GM21390 (cell line): ENCODE results near the gene POMC.
"Not testable (repeated sequence)": the region's sequence is repeated elsewhere in the genome, so short reads cannot be mapped to it uniquely, and the experiment has no call there.

Source experiments
- ATAC-seq: cut with Tn5 transposase; IDR thresholded peaks from one replicate; pipeline ENCODE4 v1.9.1; 2021; ENCODE audit not compliant: unreplicated experiment

Gene POMC

DNA sequence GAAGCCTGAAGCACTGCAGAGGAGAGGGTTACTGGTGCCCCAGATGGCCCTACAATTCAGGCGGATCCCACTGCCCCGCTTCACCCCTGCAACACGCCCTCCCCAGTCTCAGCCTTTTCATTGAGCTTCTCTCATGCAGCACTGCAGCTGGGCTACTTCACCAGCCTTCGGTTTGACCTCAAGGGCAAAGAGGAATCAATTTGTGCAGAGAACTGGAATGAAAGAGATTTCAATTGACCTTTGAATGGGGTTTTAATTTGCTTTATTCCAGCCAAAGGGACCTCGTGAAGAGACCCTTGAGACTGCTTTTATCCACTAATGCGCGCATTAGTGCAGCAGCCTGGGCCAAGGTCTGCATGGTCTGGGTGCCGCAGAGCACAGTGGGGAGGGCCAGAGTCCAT lies 8.8 kb upstream of the POMC start:
- no peak for ATAC-seq

DNA sequence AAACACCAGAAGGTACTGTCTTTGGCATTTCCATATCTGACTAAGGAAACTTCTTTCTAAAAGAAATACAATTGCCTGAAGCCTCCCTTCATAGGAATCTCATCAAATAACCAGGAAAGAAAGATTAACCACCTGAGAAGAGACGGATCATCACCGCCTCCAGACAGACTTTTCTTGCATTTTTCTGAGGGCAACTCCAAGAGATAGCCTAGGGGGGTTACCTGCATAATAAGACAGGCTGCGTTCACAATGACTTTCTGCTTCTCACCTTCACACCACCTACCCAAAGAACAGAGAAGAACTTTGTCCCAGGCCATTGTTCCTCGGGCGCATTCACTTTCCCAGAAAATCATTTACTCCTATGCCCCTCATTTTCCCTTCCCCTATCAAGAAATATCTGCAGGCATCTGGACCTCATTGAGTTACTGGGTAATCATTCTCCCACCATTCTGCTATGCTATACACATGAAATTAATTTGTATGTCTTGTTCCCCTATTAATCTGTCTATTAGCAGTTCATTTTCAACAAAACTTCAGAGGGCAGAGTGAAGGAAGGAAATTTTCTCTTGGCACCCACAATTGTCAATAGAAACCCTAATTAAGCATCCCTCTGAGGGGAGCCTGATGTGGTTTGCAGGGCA lies 8.3 kb upstream of the POMC start:
- no peak for ATAC-seq

DNA sequence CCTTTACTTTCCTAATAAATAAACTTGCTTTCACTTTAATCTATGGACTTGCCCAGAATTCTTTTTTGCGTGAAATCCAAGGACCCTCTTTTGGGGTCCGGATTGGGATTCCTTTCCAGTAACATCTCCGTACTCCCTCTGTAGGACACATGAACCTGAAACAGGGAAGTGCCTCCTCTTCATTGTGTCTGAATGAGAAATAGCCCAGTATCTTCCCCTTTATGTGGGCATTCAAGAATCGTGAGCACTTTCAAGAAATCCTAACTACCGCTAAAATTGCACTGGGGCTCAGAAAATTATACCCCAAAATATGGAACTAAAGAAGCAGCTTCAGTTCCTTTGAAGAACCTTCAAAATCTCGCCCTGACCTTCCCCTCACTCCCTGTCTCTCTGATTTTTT lies 7.8 kb upstream of the POMC start:
- ATAC-seq: no peak

DNA sequence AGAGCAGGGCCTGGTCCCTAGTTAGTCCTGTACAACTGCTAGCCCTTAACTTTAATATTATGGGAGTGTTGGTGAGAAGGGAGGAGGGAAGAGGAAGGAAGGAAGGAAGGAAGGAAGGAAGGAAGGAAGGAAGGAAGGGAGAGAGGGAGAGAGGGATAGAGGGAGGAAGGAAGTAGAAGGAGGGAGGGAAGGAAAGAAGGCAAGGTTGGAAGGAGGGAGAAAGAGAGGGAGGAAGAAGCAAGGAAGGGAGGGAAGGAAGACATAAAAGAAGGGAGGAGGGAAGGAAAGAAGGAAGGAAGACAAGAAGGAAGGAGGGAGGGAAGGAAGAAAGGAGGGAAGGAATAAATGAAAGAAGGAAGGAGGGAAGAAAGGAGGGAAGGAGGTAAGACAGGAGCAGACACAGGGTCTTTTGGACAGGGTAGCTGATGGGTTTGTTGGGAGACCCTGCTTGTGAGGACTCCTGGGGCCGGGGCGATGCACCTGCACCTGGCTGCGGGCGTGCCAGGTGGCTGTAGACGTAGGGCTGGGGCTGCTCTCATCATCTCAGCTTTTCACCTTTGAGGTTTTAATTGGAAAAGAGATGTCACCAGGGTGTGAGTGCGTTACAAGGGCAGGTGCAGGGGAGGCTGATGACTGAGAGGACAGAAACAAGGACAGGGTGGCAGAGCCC lies 5.9 kb upstream of the POMC start:
- ATAC-seq: no peak

DNA sequence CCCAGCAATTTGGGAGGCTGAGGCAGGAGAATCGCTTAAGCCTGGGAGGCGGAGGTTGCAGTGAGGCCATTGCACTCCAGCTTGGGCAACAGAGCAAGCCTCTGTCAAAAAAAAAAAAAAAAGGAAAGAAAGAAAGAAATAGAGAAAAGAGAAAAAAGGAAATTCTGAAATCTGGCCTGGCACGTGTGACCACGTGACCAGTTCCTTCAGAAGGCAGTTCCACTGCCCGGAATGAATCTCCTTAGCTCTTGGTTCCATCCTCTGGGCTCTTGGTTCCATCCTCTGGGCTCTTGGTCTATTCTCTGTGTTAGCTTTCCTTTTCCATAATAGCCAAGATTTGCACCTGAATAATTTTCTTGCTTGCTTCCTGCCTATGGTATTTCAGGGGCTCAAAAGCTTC lies 5.3 kb upstream of the POMC start:
- ATAC-seq: no peak

DNA sequence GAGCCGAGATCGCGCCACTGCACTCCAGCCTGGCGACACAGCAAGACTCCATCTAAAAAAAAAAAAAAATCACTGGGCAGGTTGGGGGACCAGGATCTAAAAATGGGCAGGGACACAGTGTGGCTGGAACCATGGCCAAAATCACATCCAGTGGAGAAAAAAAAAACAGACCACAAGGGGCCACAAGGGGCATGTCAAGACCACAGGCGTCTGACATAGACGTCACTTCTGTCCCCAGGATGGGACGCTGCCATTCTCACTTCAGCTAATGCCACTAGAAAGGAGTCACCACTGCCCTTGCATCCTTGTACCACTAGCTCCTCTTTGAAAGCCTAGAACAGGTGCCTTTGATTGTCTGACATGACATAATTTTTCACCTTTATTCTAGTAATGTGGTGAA lies 2.5 kb upstream of the POMC start:
- ATAC-seq: no peak

DNA sequence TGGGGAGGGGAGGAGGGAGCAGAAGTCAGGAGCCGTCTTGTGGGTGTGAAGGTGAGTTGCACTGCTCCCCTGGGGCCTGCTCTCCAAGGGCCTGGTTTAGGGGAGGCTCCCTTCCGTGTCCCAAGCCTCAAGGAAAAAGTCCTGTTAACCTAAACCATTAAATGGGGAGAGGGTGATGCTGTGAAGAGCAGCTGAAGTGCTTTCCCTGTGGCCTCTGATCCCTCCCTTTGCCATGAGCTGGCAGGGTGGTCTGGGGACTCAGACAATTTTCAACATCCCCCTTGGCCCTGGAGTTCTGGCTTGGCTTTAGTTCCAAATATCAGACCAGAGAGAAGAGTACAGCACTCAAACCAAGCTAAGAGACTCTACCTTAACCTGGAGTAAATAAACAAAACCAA lies 692 bp upstream of the POMC start:
- no peak for ATAC-seq

DNA sequence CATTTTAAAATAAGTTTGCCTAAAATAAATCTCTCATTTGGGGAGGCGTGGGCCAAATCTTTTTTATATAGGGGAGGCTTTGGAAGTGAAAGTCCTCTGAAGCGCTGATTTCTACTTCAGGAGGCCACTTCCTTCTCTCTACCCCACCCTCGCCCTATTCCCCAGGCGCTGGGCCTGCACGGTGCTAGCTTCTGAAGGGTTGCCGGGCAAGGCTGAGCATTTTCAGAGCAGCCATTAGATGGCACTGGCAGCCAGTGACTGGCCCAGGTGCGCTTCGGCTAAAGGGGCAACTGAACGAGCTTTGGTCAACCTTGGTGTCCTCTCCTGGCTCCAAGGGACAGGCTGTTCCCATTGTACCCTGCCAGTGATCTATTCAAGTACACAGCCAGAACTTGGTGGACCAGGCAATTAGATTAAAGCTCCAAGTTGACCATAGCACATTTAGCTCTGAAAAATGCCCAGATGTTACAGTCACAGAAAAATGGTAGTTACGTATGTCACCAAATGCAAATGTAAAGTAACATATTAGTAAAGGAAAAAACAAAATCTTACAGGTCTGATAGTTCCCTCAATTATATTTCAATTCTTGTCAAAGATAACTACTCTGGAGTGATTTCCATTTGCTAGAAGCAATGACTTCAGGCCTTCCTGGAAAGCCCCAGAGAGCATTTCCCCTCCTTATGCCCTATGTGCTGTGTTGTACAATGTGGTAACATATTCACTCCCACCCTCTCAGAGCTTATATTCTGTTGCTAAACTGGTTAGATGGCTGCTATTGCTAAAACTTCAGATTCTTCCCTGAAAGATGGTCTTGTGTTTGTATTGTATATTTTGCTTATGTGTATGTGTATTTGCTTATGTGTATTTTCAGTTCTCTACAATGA lies 2.1 kb downstream of the POMC start:
- ATAC-seq: peak; percentile 75

DNA sequence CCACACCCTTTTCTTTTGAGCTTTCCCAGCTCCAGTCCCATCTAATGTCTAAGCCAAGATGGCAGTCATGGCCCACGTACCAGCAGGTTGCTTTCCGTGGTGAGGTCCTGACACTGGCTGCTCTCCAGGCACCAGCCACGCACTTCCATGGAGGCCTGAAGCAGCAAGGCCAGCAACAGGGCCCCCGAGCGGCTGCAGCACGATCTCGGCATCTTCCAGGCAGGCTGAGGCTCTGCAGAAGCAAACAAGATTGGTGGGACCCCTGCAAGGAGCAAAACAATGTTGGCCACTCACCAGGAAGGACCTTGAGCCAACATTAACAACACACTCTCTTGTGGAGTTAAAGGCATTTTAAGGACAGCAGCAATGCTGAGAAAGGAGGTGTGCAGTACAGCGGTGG lies 3.8 kb downstream of the POMC start:
- ATAC-seq: no peak

DNA sequence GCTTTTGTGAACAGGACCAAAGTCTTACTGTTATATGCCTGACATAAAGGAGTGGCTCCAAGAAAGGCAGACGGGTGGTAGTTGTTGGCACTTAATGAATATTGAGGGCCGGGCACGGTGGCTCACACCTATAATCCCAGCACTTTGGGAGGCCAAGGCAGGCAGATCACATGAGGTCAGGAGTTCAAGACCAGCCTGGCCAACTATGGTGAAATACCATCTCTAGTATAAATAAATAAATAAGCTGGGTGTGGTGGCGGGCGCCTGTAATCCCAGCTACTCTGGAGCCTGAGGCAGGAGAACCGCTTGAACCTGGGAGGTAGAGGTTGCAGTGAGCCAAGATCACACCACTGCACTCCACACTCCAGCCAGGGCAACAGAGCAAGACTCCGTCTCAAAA lies 6.3 kb downstream of the POMC start:
- ATAC-seq: not testable (repeated sequence)

DNA sequence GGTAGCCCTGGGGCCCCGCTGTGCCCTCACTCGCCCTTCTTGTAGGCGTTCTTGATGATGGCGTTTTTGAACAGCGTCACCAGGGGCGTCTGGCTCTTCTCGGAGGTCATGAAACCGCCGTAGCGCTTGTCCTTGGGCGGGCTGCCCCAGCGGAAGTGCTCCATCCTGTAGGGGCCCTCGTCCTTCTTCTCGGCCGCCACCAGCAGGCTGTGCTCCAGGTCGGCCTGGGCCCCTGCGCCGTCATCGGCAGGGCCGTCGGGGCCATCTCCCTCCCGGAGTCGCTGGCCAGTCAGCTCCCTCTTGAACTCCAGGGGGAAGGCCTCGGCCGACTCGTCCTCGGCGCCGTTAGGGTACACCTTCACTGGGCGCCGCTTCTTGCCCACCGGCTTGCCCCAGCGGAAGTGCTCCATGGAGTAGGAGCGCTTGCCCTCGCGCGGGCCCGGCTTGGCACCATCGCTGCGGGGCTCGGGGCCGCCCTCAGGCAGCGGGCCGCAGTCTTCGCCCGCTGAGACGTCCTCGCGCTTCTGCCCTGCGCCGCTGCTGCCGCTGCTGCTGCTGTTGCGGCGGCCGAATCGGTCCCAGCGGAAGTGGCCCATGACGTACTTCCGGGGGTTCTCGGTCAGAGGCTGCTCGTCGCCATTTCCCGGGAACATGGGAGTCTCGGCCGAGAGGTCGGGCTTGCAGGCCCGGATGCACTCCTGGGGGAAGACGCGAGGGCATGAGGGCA lies 7.2 kb downstream of the POMC start:
- no peak for ATAC-seq

DNA sequence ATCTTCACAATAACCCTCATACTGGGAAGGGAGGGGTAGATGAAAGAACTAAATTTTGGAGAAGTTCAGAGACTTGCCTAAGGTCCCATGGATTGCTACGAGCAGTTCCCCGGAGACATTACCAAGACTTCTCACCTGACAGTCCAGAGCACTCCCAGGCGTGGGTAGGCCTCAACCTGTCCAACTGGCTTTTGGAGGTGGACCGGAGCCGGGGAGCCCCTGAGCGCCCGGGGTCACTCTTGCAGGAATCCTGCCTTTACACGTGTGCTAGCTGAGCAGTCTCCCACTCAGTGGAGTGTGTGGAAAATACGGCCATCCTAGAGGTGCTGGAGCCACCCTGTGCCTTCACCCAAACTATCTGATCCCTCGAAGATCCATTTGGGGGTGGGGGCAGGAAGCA lies 8.0 kb downstream of the POMC start:
- no peak for ATAC-seq

DNA sequence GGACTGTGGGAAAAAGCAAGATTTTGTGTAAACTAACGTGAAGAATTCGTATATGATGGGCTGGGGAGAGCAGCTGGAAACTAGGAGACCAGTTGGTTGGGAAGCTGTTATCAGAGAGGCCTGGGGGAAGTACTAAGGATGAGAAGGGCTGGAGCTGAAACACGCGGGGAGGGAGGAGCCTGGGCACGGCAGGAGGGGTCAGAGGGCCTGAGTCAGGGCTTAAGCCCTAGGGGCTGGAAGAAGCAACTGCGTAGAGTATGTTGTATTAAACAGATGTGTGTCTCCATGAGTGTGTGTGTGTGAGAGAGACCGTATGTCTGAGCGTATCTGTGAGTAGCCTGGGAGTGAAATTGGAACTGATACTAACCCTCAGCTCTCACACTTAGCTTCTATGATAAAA lies 8.4 kb downstream of the POMC start:
- no peak for ATAC-seq

DNA sequence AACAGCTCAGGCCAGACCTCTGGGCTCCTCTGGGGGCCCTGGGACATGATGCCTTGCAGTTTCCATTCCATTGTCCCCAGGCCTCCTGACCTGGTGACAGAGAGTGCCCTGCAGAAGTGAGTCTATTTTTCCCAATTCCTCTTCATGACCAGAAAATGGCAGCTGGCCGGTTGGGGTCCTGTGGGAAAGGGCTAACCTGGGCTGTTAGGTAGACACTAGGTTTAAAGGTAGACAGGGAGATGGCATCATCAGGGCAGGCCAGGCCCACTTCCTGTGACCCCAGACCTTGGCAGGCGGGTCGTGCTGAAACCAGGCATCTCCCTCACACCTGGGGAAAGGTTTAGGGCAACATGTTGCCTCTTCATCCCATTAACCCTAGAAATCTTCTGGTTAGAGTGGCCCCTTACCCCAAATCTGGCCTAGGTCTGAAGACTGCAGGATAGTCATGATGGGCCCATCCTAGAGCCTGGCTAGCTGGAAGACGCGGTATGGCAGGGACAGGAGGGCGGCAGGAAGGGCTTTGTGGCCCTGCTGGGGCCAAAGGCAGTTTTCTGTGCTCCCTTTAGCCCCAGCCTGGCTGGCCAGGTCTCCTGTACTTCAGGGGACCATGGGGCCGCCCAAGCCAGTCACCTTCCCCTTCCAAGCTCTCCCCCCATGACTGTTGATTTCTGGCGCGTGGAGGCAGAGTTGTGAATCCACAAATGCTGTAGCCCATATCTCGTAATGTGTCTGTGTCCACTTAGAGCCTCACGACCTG lies 10.1 kb downstream of the POMC start:
- no peak for ATAC-seq

DNA sequence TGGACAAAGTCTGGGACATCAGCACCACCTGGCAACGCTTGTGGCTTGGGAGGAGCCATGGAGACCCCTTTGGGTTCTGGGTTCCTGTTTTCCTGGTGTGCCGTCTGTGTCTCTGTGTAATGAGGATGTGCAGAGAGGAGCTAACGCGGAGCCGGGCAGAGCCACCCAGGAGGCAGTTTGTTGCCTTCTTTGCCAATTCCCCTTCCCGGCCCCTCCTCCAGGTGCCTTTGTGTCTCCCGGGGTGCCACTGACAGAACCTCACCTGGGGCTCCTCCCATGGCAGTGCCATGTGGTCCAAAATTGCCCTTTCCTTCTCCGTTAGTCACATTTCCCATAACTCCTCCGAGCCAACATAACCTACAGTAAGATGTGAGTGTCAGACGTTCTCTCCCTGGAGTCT lies 13.0 kb downstream of the POMC start:
- ATAC-seq: no peak

DNA sequence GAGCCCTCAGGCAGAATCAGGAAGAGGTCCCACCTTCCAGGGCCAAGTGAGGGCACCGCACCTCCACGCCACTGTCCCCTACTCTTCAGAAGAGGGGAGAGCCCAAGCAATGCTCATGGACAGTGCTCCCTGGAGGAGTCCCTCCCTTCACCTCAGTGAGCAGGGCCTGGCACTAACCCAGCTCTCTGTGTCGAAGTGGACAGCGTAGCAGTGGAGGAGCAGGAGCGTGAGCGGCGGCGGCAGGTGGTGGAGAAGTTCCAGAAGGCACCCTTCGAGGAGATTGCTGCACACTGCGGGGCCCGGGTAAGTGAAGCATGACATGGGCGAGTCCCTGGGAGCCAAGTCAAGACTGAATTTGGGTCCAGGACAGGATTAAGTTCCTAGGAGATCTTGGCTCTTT lies 16.7 kb downstream of the POMC start:
- ATAC-seq: no peak

DNA sequence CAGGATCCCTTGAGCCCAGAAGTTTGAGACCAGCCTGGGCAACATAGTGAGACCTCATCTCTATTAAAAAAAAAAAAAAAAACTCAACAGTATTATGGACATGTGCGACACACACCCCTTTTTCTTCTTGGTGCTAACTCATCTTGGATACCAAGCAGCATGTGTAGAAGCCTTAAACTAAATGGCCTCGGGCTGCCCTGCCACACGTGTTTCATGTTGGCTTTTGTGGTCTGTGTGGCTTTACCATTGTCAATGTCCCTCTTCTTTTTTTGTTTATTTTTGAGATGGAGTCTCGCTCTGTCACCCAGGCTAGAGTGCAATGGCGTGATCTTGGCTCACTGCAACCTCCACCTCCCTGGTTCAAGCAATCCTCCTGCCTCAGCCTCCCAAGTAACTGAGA lies 17.4 kb downstream of the POMC start:
- ATAC-seq: not testable (repeated sequence)

DNA sequence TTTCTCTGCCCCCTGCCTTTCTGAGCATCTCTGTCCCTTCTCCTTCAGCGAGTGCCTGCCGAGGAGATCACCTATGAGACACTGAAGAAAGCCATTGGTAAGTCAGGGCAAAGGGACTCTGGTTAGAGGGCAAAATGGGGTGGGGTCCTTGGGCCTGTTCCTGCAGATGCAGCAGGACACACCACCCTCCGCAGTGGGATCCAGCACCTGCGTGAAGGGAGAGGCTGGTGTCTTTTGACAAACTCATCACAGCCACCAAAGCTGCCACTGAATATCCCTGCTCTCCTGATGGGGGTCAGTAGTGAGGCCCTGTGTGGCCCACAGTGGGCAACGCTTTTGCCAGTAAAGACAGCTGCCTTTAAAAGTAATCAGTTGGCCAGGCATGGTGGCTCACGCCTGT lies 18.7 kb downstream of the POMC start:
- ATAC-seq: no peak

DNA sequence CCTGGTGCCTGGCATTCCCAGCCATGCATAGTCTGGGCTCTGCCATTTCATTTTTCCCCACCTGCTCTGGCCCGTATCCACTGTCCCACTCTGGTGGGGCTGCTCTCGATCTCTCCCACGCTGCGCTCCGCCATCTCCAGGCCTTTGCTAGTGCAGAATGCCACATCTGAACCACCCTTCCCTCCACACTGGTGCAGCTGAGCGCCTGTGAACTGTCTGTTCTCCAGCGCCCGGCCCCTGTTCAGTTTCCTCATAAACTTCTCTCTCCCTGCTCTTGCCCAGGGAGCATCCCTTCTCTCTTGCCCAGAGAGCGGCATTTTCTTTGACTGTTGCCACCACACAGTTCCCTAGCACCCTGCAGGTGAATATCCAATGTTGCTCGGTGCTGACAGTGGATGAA lies 21.5 kb downstream of the POMC start:
- no peak for ATAC-seq

DNA sequence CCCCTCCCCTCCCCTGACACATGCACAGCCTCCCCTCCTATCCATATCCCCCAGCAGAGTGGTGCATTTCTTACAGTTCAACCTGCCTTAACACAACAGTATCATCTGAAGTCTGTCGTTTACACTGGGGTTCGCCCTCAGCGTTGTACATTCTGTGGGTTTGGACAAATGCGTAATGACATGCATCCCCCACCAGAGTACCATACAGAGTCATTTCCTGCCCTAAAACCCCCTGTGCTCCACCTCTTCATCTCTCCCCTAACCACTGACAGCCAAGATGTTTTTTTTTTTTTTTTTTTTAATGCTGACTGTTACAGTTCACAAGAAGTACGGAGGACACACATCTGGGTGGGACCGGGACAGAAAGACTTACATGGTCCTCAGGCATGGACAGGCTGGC lies 22.6 kb downstream of the POMC start:
- no peak for ATAC-seq

DNA sequence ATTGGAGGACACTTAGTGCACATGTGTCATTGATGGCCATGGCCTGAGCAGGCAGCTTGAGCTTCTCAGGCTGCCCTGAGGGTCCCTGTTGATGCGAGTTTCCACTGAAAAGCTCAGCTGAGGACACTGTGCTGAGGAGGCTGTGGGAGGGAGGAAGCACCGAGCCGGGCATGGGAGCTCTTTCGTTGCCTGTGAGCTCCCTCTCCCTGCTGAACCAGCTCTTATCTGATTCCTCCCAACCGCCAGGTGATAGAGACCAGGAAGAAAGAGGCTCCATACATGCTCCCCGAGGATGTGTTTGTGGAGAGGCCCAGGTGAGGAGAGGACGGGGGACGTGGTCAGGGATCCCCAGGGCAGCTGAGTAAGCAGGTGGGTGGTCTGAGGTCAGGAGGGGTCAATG lies 27.3 kb downstream of the POMC start:
- ATAC-seq: no peak
